Immature natural killer cell (primary cell): Measurements from ENCODE around the gene PLA1A. TPM values are rescaled to one million over a fixed set of nuclear protein-coding genes. Genes with fewer than 3 reads are reported as not detected.
"Not testable (repeated sequence)": the region's sequence is repeated elsewhere in the genome, so short reads cannot be mapped to it uniquely, and the experiment has no call there.

Experiments
- DNase-seq, 3 donors: peaks; one replicate each; pipeline ENCODE4 v3.0.0; 2022; ENCODE audit warnings: mixed read lengths in 1 of 3
- H3K27ac Mint-ChIP-seq, 6 donors: one replicate each; pipeline ENCODE4 v1.8.0; 2020; ENCODE audit warnings: mixed read lengths in 6 of 6, mild to moderate bottlenecking in 5 of 6, inconsistent platforms in 4 of 6, moderate library complexity in 3 of 6
- H3K27me3 Mint-ChIP-seq, 3 donors: one replicate each; pipeline ENCODE4 v1.8.0; 2020 to 2021; ENCODE audit warnings: low read depth in 3 of 3, mild to moderate bottlenecking in 3 of 3, mixed read lengths in 3 of 3, moderate library complexity in 3 of 3, inconsistent platforms in 1 of 3
- H3K36me3 Mint-ChIP-seq, 3 donors: one replicate each; pipeline ENCODE4 v1.8.0; 2020; ENCODE audit warnings: mixed read lengths in 3 of 3, inconsistent platforms in 2 of 3, mild to moderate bottlenecking in 2 of 3
- H3K4me1 Mint-ChIP-seq, 2 donors: one replicate each; pipeline ENCODE4 v1.8.0; 2020; ENCODE audit warnings: inconsistent platforms in 2 of 2, mild to moderate bottlenecking in 2 of 2, mixed read lengths in 2 of 2, moderate library complexity in 1 of 2
- H3K4me3 Mint-ChIP-seq, 5 donors: one replicate each; pipeline ENCODE4 v1.8.0; 2020; ENCODE audit warnings: mild to moderate bottlenecking in 5 of 5, mixed read lengths in 5 of 5, inconsistent platforms in 3 of 5, moderate library complexity in 3 of 5
- H3K9me3 Mint-ChIP-seq, 6 donors: one replicate each; pipeline ENCODE4 v1.8.0; 2020; ENCODE audit warnings: mild to moderate bottlenecking in 6 of 6, mixed read lengths in 6 of 6, inconsistent platforms in 4 of 6, moderate library complexity in 3 of 6
- polyA plus RNA-seq, 3 donors: library from polyadenylated mRNA; unstranded; fragments of 300-500 nt; fragmentation: Illumina TruSeq; gene quantifications; one replicate each; pipeline ENCODE4 v1.2.3, GENCODE V29; 2021

PLA1A gene
- polyA plus RNA-seq, 3 donors from 2014 or later = not detected

- no peaks in the 10 kb centered on the region for H3K36me3 Mint-ChIP-seq
- H3K4me3 Mint-ChIP-seq = no peak overlapping the region
- H3K27ac Mint-ChIP-seq = no peak overlapping the region
- peaks cover 0 to 9% (median 0%) of the 10 kb centered on the region in 3 donors for H3K27me3 Mint-ChIP-seq
- no peaks in the 10 kb centered on the region for H3K4me1 Mint-ChIP-seq
- H3K9me3 Mint-ChIP-seq = peaks cover 0 to 2% (median 0%) of the 10 kb centered on the region in 6 donors
- no peak for DNase-seq
Observed at GRCh38 chr3:119560160-119560559, 37.5 kb upstream of the PLA1A start.

GRCh38 chr3:119562307-119562961, 35.3 kb upstream of the PLA1A start:
- Mint-ChIP-seq H3K4me1 (no peaks in the 10 kb centered on the region), H3K27ac (peak overlapping the region in 3 of 6 donors; percentile 35 to 77 (median 64)), H3K9me3 (peaks cover 0 to 2% (median 0%) of the 10 kb centered on the region in 6 donors), H3K36me3 (no peaks in the 10 kb centered on the region), H3K4me3 (no peak overlapping the region), H3K27me3 (peaks cover 0 to 7% (median 2%) of the 10 kb centered on the region in 3 donors)
- DNase-seq = peak; percentile 13 to 30 (median 15)

GRCh38 chr3:119563334-119563733, 34.4 kb upstream of the PLA1A start:
- H3K36me3 Mint-ChIP-seq, H3K9me3 Mint-ChIP-seq, H3K4me1 Mint-ChIP-seq, H3K27ac Mint-ChIP-seq, H3K27me3 Mint-ChIP-seq, H3K4me3 Mint-ChIP-seq, DNase-seq: not testable (repeated sequence)

GRCh38 chr3:119569156-119569555, 28.5 kb upstream of the PLA1A start:
- Mint-ChIP-seq H3K27me3 (peaks cover 2 to 11% (median 2%) of the 10 kb centered on the region in 3 donors), H3K9me3 (no peaks in the 10 kb centered on the region), H3K27ac (no peak overlapping the region), H3K4me1 (no peaks in the 10 kb centered on the region), H3K36me3 (no peaks in the 10 kb centered on the region), H3K4me3 (no peak overlapping the region)
- DNase-seq = no peak

GRCh38 chr3:119570229-119570628, 27.5 kb upstream of the PLA1A start:
- H3K4me1 Mint-ChIP-seq = no peaks in the 10 kb centered on the region
- no peak overlapping the region for H3K4me3 Mint-ChIP-seq
- H3K27ac Mint-ChIP-seq = peak overlapping the region in 1 of 6 donors; percentile 6
- DNase-seq = no peak
- H3K27me3 Mint-ChIP-seq = peaks cover 2 to 9% (median 2%) of the 10 kb centered on the region in 3 donors
- no peaks in the 10 kb centered on the region for H3K9me3 Mint-ChIP-seq
- no peaks in the 10 kb centered on the region for H3K36me3 Mint-ChIP-seq

- no peaks in the 10 kb centered on the region for H3K36me3 Mint-ChIP-seq
- H3K4me1 Mint-ChIP-seq = no peaks in the 10 kb centered on the region
- H3K27ac Mint-ChIP-seq = no peak overlapping the region
- H3K9me3 Mint-ChIP-seq = no peaks in the 10 kb centered on the region
- peaks cover 0 to 9% (median 2%) of the 10 kb centered on the region in 3 donors for H3K27me3 Mint-ChIP-seq
- no peak for DNase-seq
- no peak overlapping the region for H3K4me3 Mint-ChIP-seq
Observed at GRCh38 chr3:119571230-119571629, 26.5 kb upstream of the PLA1A start.

- Mint-ChIP-seq H3K4me1 (no peaks in the 10 kb centered on the region), H3K27ac (no peak overlapping the region), H3K9me3 (no peaks in the 10 kb centered on the region), H3K4me3 (no peak overlapping the region), H3K27me3 (peaks cover 0 to 9% (median 2%) of the 10 kb centered on the region in 3 donors), H3K36me3 (no peaks in the 10 kb centered on the region)
- no peak for DNase-seq
Observed at GRCh38 chr3:119571688-119572087, 26.0 kb upstream of the PLA1A start.

GRCh38 chr3:119575507-119575906, 22.2 kb upstream of the PLA1A start:
- Mint-ChIP-seq H3K4me1 (peaks cover 15 to 19% of the 10 kb centered on the region in 2 donors), H3K36me3 (no peaks in the 10 kb centered on the region), H3K9me3 (no peaks in the 10 kb centered on the region), H3K27me3 (peaks cover 0 to 4% (median 3%) of the 10 kb centered on the region in 3 donors), H3K27ac (no peak overlapping the region), H3K4me3 (no peak overlapping the region)
- DNase-seq = no peak

- H3K27ac Mint-ChIP-seq = peak within 1 kb of the TSS; percentile 85 to 95 (median 92)
- H3K4me1 Mint-ChIP-seq = peaks cover 17 to 26% of the 10 kb centered on the region in 2 donors
- H3K9me3 Mint-ChIP-seq = no peaks in the 10 kb centered on the region
- peak; percentile 47 to 50 (median 48) for DNase-seq
- peak within 1 kb of the TSS; percentile 94 to 98 (median 98) for H3K4me3 Mint-ChIP-seq
- H3K27me3 Mint-ChIP-seq = peaks cover 0 to 5% (median 0%) of the 10 kb centered on the region in 3 donors
- H3K36me3 Mint-ChIP-seq = no peaks in the 10 kb centered on the region
Observed at GRCh38 chr3:119579366-119580066, 18.2 kb upstream of the PLA1A start, which contains the start of gene ADPRH. Gene ADPRH (plus strand): TSS chr3:119579492. CDS start chr3:119582170, 2,678 bp downstream.

GRCh38 chr3:119580067-119580760, 17.5 kb upstream of the PLA1A start:
- no peaks in the 10 kb centered on the region for H3K36me3 Mint-ChIP-seq
- H3K27ac Mint-ChIP-seq = peak overlapping the region; percentile 85 to 95 (median 92)
- DNase-seq = peak; percentile 25 to 40 (median 38)
- peak overlapping the region; percentile 94 to 98 (median 98) for H3K4me3 Mint-ChIP-seq
- peaks cover 0 to 5% (median 0%) of the 10 kb centered on the region in 3 donors for H3K27me3 Mint-ChIP-seq
- peaks cover 17 to 26% of the 10 kb centered on the region in 2 donors for H3K4me1 Mint-ChIP-seq
- no peaks in the 10 kb centered on the region for H3K9me3 Mint-ChIP-seq

- Mint-ChIP-seq H3K27me3 (peaks cover 0 to 5% (median 0%) of the 10 kb centered on the region in 3 donors), H3K36me3 (peaks cover 0 to 11% (median 7%) of the 10 kb centered on the region in 3 donors), H3K9me3 (peaks cover 0 to 2% (median 0%) of the 10 kb centered on the region in 6 donors), H3K27ac (no peak overlapping the region), H3K4me3 (no peak overlapping the region), H3K4me1 (peaks cover 17 to 26% of the 10 kb centered on the region in 2 donors)
- DNase-seq = no peak
Observed at GRCh38 chr3:119582178-119582577, 15.5 kb upstream of the PLA1A start.

GRCh38 chr3:119585208-119585607, 12.5 kb upstream of the PLA1A start:
- H3K27me3 Mint-ChIP-seq = peaks cover 0 to 2% (median 0%) of the 10 kb centered on the region in 3 donors
- H3K9me3 Mint-ChIP-seq = peaks cover 0 to 2% (median 0%) of the 10 kb centered on the region in 6 donors
- H3K27ac Mint-ChIP-seq = no peak overlapping the region
- H3K36me3 Mint-ChIP-seq = peaks cover 4 to 30% (median 15%) of the 10 kb centered on the region in 3 donors
- no peak for DNase-seq
- H3K4me1 Mint-ChIP-seq = peaks cover 6 to 10% of the 10 kb centered on the region in 2 donors
- H3K4me3 Mint-ChIP-seq = no peak overlapping the region

GRCh38 chr3:119585856-119586570, 11.7 kb upstream of the PLA1A start:
- H3K27me3 Mint-ChIP-seq = peaks cover 0 to 2% (median 0%) of the 10 kb centered on the region in 3 donors
- H3K4me3 Mint-ChIP-seq = no peak overlapping the region
- no peak overlapping the region for H3K27ac Mint-ChIP-seq
- peaks cover 4 to 30% (median 15%) of the 10 kb centered on the region in 3 donors for H3K36me3 Mint-ChIP-seq
- DNase-seq = no peak
- H3K4me1 Mint-ChIP-seq = peaks cover 0 to 5% of the 10 kb centered on the region in 2 donors
- peaks cover 0 to 2% (median 0%) of the 10 kb centered on the region in 6 donors for H3K9me3 Mint-ChIP-seq
